ENCODE data around the gene WDR76.

GRCh38 chr15:43868406-43868805, 41.6 kb downstream of the WDR76 start:
- no peak for TF ChIP-seq TARDBP (IDR thresholded peaks at IDR 0.05)
- no peak for TF ChIP-seq ZNF384 (IDR thresholded peaks at IDR 0.05)
- TF ChIP-seq SUZ12 (IDR thresholded peaks at IDR 0.05), result no peak
- no peak for TF ChIP-seq LEF1 (IDR thresholded peaks at IDR 0.05; ENCODE audit: borderline replicate concordance)
- TF ChIP-seq SP1 (IDR thresholded peaks at IDR 0.05), result no peak
- no peak for TF ChIP-seq FOXM1 (IDR thresholded peaks at IDR 0.05; ENCODE audit: borderline replicate concordance)
